CD4-positive, alpha-beta memory T cell (primary cell): ENCODE data around the gene PLEKHJ1. TPM values are rescaled to one million over a fixed set of nuclear protein-coding genes. Genes with fewer than 3 reads are reported as not detected.

Experiments
- CTCF ChIA-PET: fragments of 350-600 bp; sonication (Branson Sonifier 250); formaldehyde crosslinking; loops from one replicate; lab custom pipeline; 2021; ENCODE audit warnings: inconsistent platforms; ENCODE audit not compliant: partially characterized antibody; lab: Charles Lee
- POLR2A ChIA-PET: fragments of 350-600 bp; sonication (Branson Sonifier 250); formaldehyde crosslinking; loops from one replicate; lab custom pipeline; 2021; ENCODE audit not compliant: partially characterized antibody; lab: Charles Lee
- DNase-seq, 5 donors: peaks; one replicate each; pipeline versions ENCODE4 v3.0.0 to v3.0.0-alpha.2; 2020 to 2022; ENCODE audit warnings: mixed read lengths in 1 of 5
- H3K27ac ChIP-seq: one replicate; pipeline ENCODE4 v1.7.0; 2013; ENCODE audit warnings: low read depth, low read length
- H3K27me3 ChIP-seq: 2 replicates; pipeline ENCODE4 v1.7.0; 2013; ENCODE audit warnings: mild to moderate bottlenecking, low read length, moderate library complexity; ENCODE audit not compliant: insufficient read depth
- H3K36me3 ChIP-seq: 2 replicates; pipeline ENCODE4 v1.7.0; 2013; ENCODE audit warnings: mild to moderate bottlenecking, low read length, moderate library complexity; ENCODE audit not compliant: insufficient read depth
- H3K4me1 ChIP-seq: 2 replicates; pipeline ENCODE4 v1.7.0; 2013; ENCODE audit warnings: mild to moderate bottlenecking, low read length, moderate library complexity; ENCODE audit not compliant: insufficient read depth
- H3K4me3 ChIP-seq, 2 donors: one replicate each; pipeline ENCODE4 v1.7.0; 2013; ENCODE audit warnings: low read length in 2 of 2, mild to moderate bottlenecking in 1 of 2
- H3K9me3 ChIP-seq, 2 donors: one replicate each; pipeline ENCODE4 v1.7.0; 2013; ENCODE audit warnings: low read length in 2 of 2, control low read depth in 1 of 2; ENCODE audit not compliant: control insufficient read depth in 1 of 2
- H3K27ac Mint-ChIP-seq, 7 donors: one replicate each; pipeline ENCODE4 v1.8.0; 2020 to 2021; ENCODE audit warnings: mixed read lengths in 7 of 7, mild to moderate bottlenecking in 6 of 7, inconsistent platforms in 3 of 7, moderate library complexity in 3 of 7
- H3K27me3 Mint-ChIP-seq, 2 donors: one replicate each; pipeline ENCODE4 v1.8.0; 2020 to 2021; ENCODE audit warnings: mixed read lengths in 2 of 2
- H3K36me3 Mint-ChIP-seq, 2 donors: one replicate each; pipeline ENCODE4 v1.8.0; 2020 to 2021; ENCODE audit warnings: mixed read lengths in 2 of 2, inconsistent platforms in 1 of 2, mild to moderate bottlenecking in 1 of 2
- H3K4me1 Mint-ChIP-seq, 4 donors: one replicate each; pipeline ENCODE4 v1.8.0; 2020 to 2021; ENCODE audit warnings: mixed read lengths in 4 of 4, mild to moderate bottlenecking in 1 of 4
- H3K4me3 Mint-ChIP-seq, 8 donors: one replicate each; pipeline ENCODE4 v1.8.0; 2020 to 2021; ENCODE audit warnings: mixed read lengths in 8 of 8, mild to moderate bottlenecking in 7 of 8, moderate library complexity in 6 of 8, inconsistent platforms in 3 of 8
- H3K9me3 Mint-ChIP-seq, 8 donors: one replicate each; pipeline ENCODE4 v1.8.0; 2020 to 2021; ENCODE audit warnings: mixed read lengths in 8 of 8, mild to moderate bottlenecking in 5 of 8, inconsistent platforms in 3 of 8, moderate library complexity in 1 of 8
- intact Hi-C: fragments of 100-400 bp; cut with micrococcal nuclease; formaldehyde crosslinking; loops from one replicate; pipeline ENCODE4 v1.15.1; 2023
- polyA plus RNA-seq, 2 donors: library from polyadenylated mRNA; unstranded; fragments of 300-500 nt; fragmentation: Illumina TruSeq; gene quantifications; one replicate each; pipeline ENCODE4 v1.2.3, GENCODE V29; 2021
- total RNA-seq, 2 experiments: library from RNA; stranded (reverse); gene quantifications; one replicate each; pipeline ENCODE4 v1.2.3, GENCODE V29; 2021

Gene PLEKHJ1
- total and polyA plus RNA-seq, 4 experiments from 2014 or later = 64.9 to 119 (median 85.2) TPM

DNA sequence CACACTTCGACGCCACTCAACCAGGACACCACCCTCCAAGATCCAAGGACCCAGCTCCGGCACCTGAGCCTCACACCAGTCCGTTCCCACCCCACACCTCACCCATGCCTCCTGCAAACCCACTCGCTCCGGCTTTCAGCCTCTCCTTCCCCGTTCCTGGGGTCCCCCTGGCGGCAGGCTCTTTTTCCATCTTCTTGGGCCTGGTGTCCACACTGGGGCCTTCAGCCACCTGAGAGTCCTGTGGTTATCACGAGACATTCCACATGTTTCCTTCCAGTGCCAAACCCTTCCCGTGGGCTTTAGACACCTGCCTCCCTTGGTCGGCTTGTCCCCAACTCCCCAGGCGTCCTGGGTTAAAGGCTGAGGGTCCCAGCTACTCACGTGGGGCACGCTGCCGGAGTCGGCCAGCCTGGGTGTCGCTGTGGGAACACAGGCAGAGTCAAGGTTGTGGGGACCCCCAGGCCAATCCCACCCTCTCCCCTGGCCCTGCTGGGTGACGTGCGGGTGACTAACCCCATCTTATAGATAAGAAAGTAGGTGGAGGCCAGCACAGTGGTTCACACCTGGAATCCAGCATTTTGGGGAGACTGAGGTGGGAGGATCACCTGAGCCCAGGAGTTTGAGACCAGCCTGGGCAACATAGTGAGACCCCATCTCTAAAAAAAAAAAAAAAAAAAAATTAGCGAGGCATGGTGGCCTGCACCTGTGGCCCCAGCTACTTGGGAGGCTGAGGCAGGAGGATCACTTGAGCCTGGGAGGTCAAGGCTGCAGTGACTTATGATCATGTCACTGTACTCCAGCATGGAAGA is 18.1 kb upstream of the PLEKHJ1 start:
- H3K36me3 Mint-ChIP-seq = peaks cover 0 to 1% of the 10 kb centered on the region in 2 donors
- H3K4me1 ChIP-seq = peaks cover 54% of the 10 kb centered on the region

DNA sequence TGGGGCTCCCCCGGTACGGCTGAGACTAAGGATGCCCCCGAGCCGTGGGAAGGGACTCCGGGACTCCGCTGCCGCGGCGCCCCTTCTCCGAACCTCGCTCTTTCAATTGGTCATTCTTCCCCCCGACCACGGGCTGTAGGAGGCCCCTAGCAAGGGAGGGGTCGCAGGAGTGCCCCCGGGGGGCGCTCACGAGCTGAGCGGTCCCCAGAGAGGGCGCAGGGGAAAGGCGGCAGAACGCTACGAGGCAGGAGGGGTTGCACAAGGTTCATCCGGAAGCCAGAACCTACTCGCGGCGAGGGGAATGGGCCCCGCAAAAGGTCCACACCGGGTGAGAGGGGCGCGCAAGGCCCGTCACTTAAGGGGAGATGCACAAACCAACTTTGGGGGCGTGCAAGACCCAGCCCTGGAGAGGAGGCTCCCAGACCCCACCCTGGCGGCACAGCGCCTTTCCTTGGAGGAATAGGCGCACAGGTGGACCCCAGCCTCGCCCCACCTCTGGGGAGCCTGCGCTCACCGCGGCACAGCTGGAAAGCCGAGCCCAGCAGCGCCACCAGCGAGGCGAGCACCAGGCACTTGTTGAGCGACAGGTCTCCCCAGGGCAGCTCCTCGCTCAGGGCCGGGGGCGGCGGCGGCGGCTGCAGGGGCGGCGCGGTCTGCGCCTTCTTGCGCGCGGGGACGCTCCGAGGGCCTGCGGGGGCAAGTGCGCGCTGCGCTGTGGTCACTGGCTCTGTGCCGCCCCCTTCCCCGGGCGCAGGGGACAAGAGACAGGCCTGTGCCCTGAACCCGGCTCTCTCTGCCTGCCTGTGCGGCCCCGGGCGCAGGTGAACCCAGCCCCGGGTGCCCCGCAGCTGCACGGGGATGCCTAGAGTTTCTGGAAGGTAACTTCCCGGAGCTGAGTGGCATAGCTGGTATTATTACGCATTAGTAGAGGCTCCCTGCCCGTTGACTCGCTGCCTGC is 17.3 kb upstream of the PLEKHJ1 start:
- DNase-seq = peak; percentile 55 to 61 (median 57)
- no peak overlapping the region for H3K27ac ChIP-seq
- peak overlapping the region in 1 of 2 donors; percentile 52 for H3K4me3 ChIP-seq
- peaks cover 5 to 25% (median 15%) of the 10 kb centered on the region in 4 donors for H3K4me1 Mint-ChIP-seq
- H3K36me3 Mint-ChIP-seq = peaks cover 0 to 4% of the 10 kb centered on the region in 2 donors
- peaks cover 47% of the 10 kb centered on the region for H3K4me1 ChIP-seq
- no peaks in the 10 kb centered on the region for H3K9me3 ChIP-seq
- POLR2A ChIA-PET = interaction anchor here (1.0 to 16.7 kb wide), 8 partner anchors 9 to 367 kb away, joined by 3 to 325 read pairs (median 5); partner anchors contain the start of genes PLEKHJ1 and SF3A2
- H3K9me3 Mint-ChIP-seq = no peaks in the 10 kb centered on the region
- no peaks in the 10 kb centered on the region for H3K27me3 Mint-ChIP-seq
- peak overlapping the region in 5 of 7 donors; percentile 23 to 68 (median 43) for H3K27ac Mint-ChIP-seq
- intact Hi-C loops = loop anchor here (1.0 to 2.0 kb wide), 2 partner anchors 15 to 17 kb away; partner anchors contain the start of genes PLEKHJ1 and SF3A2
- peaks cover 4% of the 10 kb centered on the region for H3K36me3 ChIP-seq
- peaks cover 4% of the 10 kb centered on the region for H3K27me3 ChIP-seq
- CTCF ChIA-PET = interaction anchor here (0.5 to 2.9 kb wide), 8 partner anchors 9 to 137 kb away, joined by 3 to 19 read pairs (median 3); no protein-coding TSS in a partner anchor
- H3K4me3 Mint-ChIP-seq = peak overlapping the region; percentile 63 to 84 (median 79)

More for the DNA sequence above, 18.1 kb upstream of the PLEKHJ1 start:
- intact Hi-C loops = no loop called here
- H3K4me3 Mint-ChIP-seq = peak overlapping the region in 6 of 8 donors; percentile 8 to 77 (median 46)
- Histone ChIP-seq H3K36me3 (no peaks in the 10 kb centered on the region), H3K27me3 (peaks cover 4% of the 10 kb centered on the region), H3K4me3 (no peak overlapping the region), H3K27ac (no peak overlapping the region), H3K9me3 (no peaks in the 10 kb centered on the region)
- H3K27me3 Mint-ChIP-seq = no peaks in the 10 kb centered on the region
- ChIA-PET POLR2A (interaction anchor here (1.0 to 16.7 kb wide), 4 partner anchors 15 to 40 kb away, joined by 3 to 325 read pairs (median 86); partner anchors contain the start of genes PLEKHJ1 and SF3A2), CTCF (interaction anchor here (0.7 to 2.9 kb wide), 2 partner anchors 15 to 23 kb away, joined by 3 to 19 read pairs; no protein-coding TSS in a partner anchor)
- peaks cover 10 to 32% (median 21%) of the 10 kb centered on the region in 4 donors for H3K4me1 Mint-ChIP-seq
- DNase-seq = no peak
- H3K9me3 Mint-ChIP-seq = no peaks in the 10 kb centered on the region
- peak overlapping the region in 2 of 7 donors; percentile 23 to 68 for H3K27ac Mint-ChIP-seq

DNA sequence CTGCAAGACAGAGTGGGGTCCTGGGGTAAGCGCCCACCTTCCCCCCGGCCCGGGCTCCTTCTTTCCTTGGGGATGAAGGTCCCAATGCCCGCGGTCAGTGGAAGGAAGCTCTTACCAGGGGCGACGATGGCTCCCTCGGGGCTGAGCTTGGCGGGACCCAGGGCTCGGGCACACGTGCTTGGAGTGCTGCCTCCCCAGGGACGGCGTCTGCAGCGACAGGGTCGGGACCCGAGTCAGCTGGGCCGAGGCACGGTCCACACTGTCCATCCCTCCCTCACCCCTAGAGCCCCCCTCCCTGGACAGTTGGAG is 16.6 kb upstream of the PLEKHJ1 start:
- Mint-ChIP-seq H3K36me3 (peaks cover 0 to 5% of the 10 kb centered on the region in 2 donors), H3K27me3 (no peaks in the 10 kb centered on the region), H3K9me3 (no peaks in the 10 kb centered on the region), H3K27ac (peak overlapping the region in 2 of 7 donors; percentile 35 to 55), H3K4me3 (peak overlapping the region; percentile 60 to 84 (median 79)), H3K4me1 (peaks cover under 1 to 19% (median 10%) of the 10 kb centered on the region in 4 donors)
- no peaks in the 10 kb centered on the region for H3K9me3 ChIP-seq
- H3K4me3 ChIP-seq = peak overlapping the region in 1 of 2 donors; percentile 52
- H3K4me1 ChIP-seq = peaks cover 42% of the 10 kb centered on the region
- ChIA-PET CTCF (interaction anchor here (0.7 to 2.9 kb wide), 7 partner anchors 10 to 22 kb away, joined by 3 to 19 read pairs (median 3); no protein-coding TSS in a partner anchor), POLR2A (interaction anchor here (1.0 to 16.7 kb wide), 7 partner anchors 9 to 368 kb away, joined by 3 to 325 read pairs (median 5); partner anchors contain the start of genes PLEKHJ1 and SF3A2)
- peaks cover 4% of the 10 kb centered on the region for H3K27me3 ChIP-seq
- peaks cover 5% of the 10 kb centered on the region for H3K36me3 ChIP-seq
- intact Hi-C loops = loop anchor here (1.0 to 2.0 kb wide), 2 partner anchors 16 kb away; partner anchors contain the start of genes PLEKHJ1 and SF3A2
- DNase-seq = no peak
- no peak overlapping the region for H3K27ac ChIP-seq

DNA sequence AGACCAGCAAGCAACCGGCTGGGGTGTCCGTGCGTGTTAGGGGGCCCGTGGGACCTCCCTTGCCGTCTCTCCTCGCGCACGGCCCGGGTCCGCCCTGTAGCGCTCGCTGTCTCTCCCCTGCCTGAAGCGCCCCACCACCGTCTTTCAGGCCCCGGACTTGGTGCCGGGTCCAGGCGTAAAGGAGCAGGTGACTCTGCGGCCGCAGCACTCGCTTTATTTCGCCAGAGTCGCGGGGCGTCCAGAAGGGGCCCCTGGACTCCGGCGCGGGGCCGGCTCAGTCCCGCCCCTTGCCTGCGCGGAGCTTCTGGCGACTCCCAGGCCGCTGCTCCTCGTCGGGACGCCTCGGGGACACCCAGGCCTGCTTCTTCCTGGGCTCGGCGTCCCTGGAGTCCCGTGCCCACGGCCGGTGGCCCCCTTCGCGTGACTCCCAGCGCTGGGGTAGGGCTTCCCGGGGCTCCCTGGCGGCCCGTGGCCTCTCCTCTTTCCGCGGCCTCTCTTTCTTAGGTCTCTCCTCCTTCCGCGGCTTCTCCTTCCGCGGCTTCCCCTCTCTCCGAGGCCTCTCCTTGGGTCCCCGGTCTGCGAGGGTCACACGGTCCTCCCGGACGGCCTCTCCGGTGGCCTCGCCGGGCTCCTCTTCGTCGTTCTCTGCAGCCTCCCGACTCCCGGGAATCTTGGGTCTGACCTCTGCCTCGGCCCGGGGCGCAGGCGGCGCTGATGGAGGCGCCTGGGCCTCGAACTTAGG is 16.1 kb upstream of the PLEKHJ1 start:
- Histone ChIP-seq H3K4me3 (peak overlapping the region; percentile 29 to 52), H3K27me3 (peaks cover 4% of the 10 kb centered on the region), H3K9me3 (no peaks in the 10 kb centered on the region), H3K4me1 (peaks cover 36% of the 10 kb centered on the region), H3K36me3 (peaks cover 9% of the 10 kb centered on the region), H3K27ac (no peak overlapping the region)
- Mint-ChIP-seq H3K4me3 (peak overlapping the region; percentile 51 to 84 (median 75)), H3K4me1 (peaks cover 0 to 16% (median 8%) of the 10 kb centered on the region in 4 donors), H3K9me3 (no peaks in the 10 kb centered on the region), H3K27ac (peak overlapping the region in 2 of 7 donors; percentile 35 to 55), H3K36me3 (peaks cover 0 to 7% of the 10 kb centered on the region in 2 donors), H3K27me3 (no peaks in the 10 kb centered on the region)
- intact Hi-C loops = loop anchor here (2.0 kb wide), 1 partner anchor 17 kb away; no protein-coding TSS in a partner anchor
- ChIA-PET POLR2A (interaction anchor here (0.5 to 16.7 kb wide), 6 partner anchors 10 to 197 kb away, joined by 3 to 325 read pairs (median 14); partner anchors contain the start of genes PLEKHJ1 and SF3A2), CTCF (interaction anchor here (0.7 to 2.9 kb wide), 7 partner anchors 10 to 23 kb away, joined by 3 to 19 read pairs (median 3); no protein-coding TSS in a partner anchor)
- no peak for DNase-seq

DNA sequence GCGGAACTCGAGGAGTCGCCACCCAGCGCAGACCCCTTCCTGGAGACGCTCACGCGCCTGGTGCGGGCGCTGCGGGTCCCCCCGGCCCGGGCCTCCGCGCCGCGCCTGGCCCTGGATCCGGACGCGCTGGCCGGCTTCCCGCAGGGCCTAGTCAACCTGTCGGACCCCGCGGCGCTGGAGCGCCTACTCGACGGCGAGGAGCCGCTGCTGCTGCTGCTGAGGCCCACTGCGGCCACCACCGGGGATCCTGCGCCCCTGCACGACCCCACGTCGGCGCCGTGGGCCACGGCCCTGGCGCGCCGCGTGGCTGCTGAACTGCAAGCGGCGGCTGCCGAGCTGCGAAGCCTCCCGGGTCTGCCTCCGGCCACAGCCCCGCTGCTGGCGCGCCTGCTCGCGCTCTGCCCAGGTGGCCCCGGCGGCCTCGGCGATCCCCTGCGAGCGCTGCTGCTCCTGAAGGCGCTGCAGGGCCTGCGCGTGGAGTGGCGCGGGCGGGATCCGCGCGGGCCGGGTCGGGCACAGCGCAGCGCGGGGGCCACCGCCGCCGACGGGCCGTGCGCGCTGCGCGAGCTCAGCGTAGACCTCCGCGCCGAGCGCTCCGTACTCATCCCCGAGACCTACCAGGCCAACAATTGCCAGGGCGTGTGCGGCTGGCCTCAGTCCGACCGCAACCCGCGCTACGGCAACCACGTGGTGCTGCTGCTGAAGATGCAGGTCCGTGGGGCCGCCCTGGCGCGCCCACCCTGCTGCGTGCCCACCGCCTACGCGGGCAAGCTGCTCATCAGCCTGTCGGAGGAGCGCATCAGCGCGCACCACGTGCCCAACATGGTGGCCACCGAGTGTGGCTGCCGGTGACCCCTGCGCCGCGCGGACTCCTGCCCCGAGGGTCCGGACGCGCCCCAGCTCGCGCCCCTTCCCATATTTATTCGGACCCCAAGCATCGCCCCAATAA is 15.3 kb upstream of the PLEKHJ1 start:
- peak in 2 of 5 donors; percentile 28 to 31 for DNase-seq
- ChIA-PET POLR2A (interaction anchor here (0.5 to 16.7 kb wide), 5 partner anchors 11 to 364 kb away, joined by 3 to 325 read pairs (median 24); partner anchors contain the start of genes PLEKHJ1 and SF3A2), CTCF (interaction anchor here (1.0 to 1.5 kb wide), 3 partner anchors 11 to 21 kb away, joined by 3 to 4 read pairs (median 4); no protein-coding TSS in a partner anchor)
- H3K27ac ChIP-seq = no peak overlapping the region
- Mint-ChIP-seq H3K4me1 (peaks cover 0 to 11% (median 4%) of the 10 kb centered on the region in 4 donors), H3K27me3 (no peaks in the 10 kb centered on the region), H3K9me3 (no peaks in the 10 kb centered on the region), H3K4me3 (peak overlapping the region in 7 of 8 donors; percentile 38 to 73 (median 51)), H3K27ac (no peak overlapping the region), H3K36me3 (peaks cover 4 to 9% of the 10 kb centered on the region in 2 donors)
- H3K9me3 ChIP-seq = no peaks in the 10 kb centered on the region
- intact Hi-C loops = loop anchor here (2.0 kb wide), 1 partner anchor 17 kb away; no protein-coding TSS in a partner anchor
- H3K4me3 ChIP-seq = peak overlapping the region; percentile 29 to 52
- peaks cover 18% of the 10 kb centered on the region for H3K36me3 ChIP-seq
- H3K27me3 ChIP-seq = peaks cover 4% of the 10 kb centered on the region
- peaks cover 31% of the 10 kb centered on the region for H3K4me1 ChIP-seq
